Germinal center (tissue), 1 donor: ENCODE data around the gene IL2RA.
"Not testable (repeated sequence)": the region's sequence is repeated elsewhere in the genome, so short reads cannot be mapped to it uniquely, and the experiment has no call there.

ENCODE experiments used
- DNase-seq: peaks from one replicate; pipeline ENCODE4 v3.0.0; 2012; ENCODE audit warnings: mixed read lengths, low spot score

IL2RA gene

GRCh38 chr10:6082496-6083395 lies 20.6 kb upstream of the IL2RA start:
- DNase-seq: no peak

GRCh38 chr10:6080417-6080973 lies 18.3 kb upstream of the IL2RA start:
- DNase-seq: no peak

GRCh38 chr10:6079044-6079443 lies 16.9 kb upstream of the IL2RA start:
- no peak for DNase-seq

- no peak for DNase-seq
These were observed 15.0 kb upstream of the IL2RA start for GRCh38 chr10:6077071-6077675.

- DNase-seq: no peak
These were observed 12.5 kb upstream of the IL2RA start for GRCh38 chr10:6074489-6075301.

- peak; percentile 50 for DNase-seq
These were observed 10.2 kb upstream of the IL2RA start for GRCh38 chr10:6072215-6072934.

- DNase-seq: no peak
These were observed 9.3 kb upstream of the IL2RA start for GRCh38 chr10:6071181-6072175.

GRCh38 chr10:6070660-6071059 lies 8.5 kb upstream of the IL2RA start:
- no peak for DNase-seq

GRCh38 chr10:6069081-6069931 lies 7.1 kb upstream of the IL2RA start:
- DNase-seq: no peak

GRCh38 chr10:6068422-6068821 lies 6.3 kb upstream of the IL2RA start:
- peak; percentile 66 for DNase-seq

GRCh38 chr10:6068006-6068405 lies 5.8 kb upstream of the IL2RA start:
- DNase-seq: no peak

GRCh38 chr10:6067457-6067856 lies 5.3 kb upstream of the IL2RA start:
- DNase-seq: no peak

- no peak for DNase-seq
These were observed 3.7 kb upstream of the IL2RA start for GRCh38 chr10:6065835-6066234.

- no peak for DNase-seq
These were observed 3.2 kb upstream of the IL2RA start for GRCh38 chr10:6065406-6065805.

- not testable (repeated sequence) for DNase-seq
These were observed 2.6 kb upstream of the IL2RA start for GRCh38 chr10:6064726-6065125.

GRCh38 chr10:6064119-6064518 lies 2.0 kb upstream of the IL2RA start:
- DNase-seq: no peak

GRCh38 chr10:6061056-6061455 lies 1.1 kb downstream of the IL2RA start:
- DNase-seq: no peak

GRCh38 chr10:6059506-6059905 lies 2.7 kb downstream of the IL2RA start:
- no peak for DNase-seq

GRCh38 chr10:6058682-6059475 lies 3.3 kb downstream of the IL2RA start:
- DNase-seq: no peak
